Mesendoderm (in vitro differentiated cells): ENCODE measurements around the gene MRPS10. TPM values are rescaled to one million over a fixed set of nuclear protein-coding genes. Genes with fewer than 3 reads are reported as not detected.

Source experiments
- DNase-seq: peaks from one replicate; pipeline ENCODE4 v3.0.0; 2013
- H2AK5ac ChIP-seq: 2 replicates; pipeline ENCODE4 v1.6.1; 2013; ENCODE audit warnings: low read length, inconsistent platforms
- H2BK120ac ChIP-seq: 2 replicates; pipeline ENCODE4 v1.6.1; 2013; ENCODE audit warnings: low read depth, mild to moderate bottlenecking, low read length, moderate library complexity, mixed read lengths
- H2BK15ac ChIP-seq: replicated peaks from 2 replicates; pipeline ENCODE4 v1.6.1; 2013; ENCODE audit warnings: low read depth, mild to moderate bottlenecking, moderate library complexity
- H2BK5ac ChIP-seq: 2 replicates; pipeline ENCODE4 v1.6.1; 2013; ENCODE audit warnings: low read length, inconsistent platforms
- H3K18ac ChIP-seq: 2 replicates; pipeline ENCODE4 v1.6.1; 2013; ENCODE audit warnings: mild to moderate bottlenecking, low read length, mixed read lengths
- H3K23ac ChIP-seq: one replicate; pipeline ENCODE4 v1.6.1; 2013; ENCODE audit warnings: low read length
- H3K27ac ChIP-seq: 2 replicates; pipeline ENCODE4 v1.5.1; 2013; ENCODE audit warnings: low read depth, mild to moderate bottlenecking, inconsistent platforms, low read length, moderate library complexity
- H3K27me3 ChIP-seq: 2 replicates; pipeline ENCODE4 v1.6.1; 2013; ENCODE audit warnings: low read length, control low read depth, mild to moderate bottlenecking, inconsistent platforms; ENCODE audit not compliant: insufficient read depth, poor library complexity
- H3K36me3 ChIP-seq: 2 replicates; pipeline ENCODE4 v1.6.1; 2013; ENCODE audit warnings: low read length, inconsistent platforms; ENCODE audit not compliant: control insufficient read depth, insufficient read depth
- H3K4ac ChIP-seq: one replicate; pipeline ENCODE4 v1.6.1; 2013; ENCODE audit warnings: low read depth, mild to moderate bottlenecking, low read length, moderate library complexity
- H3K4me1 ChIP-seq: 2 replicates; pipeline ENCODE4 v1.6.1; 2013; ENCODE audit warnings: low read depth, low read length, inconsistent platforms; ENCODE audit not compliant: control insufficient read depth
- H3K4me2 ChIP-seq: 2 replicates; pipeline ENCODE4 v1.6.1; 2013; ENCODE audit warnings: low read length
- H3K4me3 ChIP-seq: 2 replicates; pipeline ENCODE4 v1.5.1; 2013; ENCODE audit warnings: mild to moderate bottlenecking, low read length
- H3K56ac ChIP-seq: one replicate; pipeline ENCODE4 v1.6.1; 2013; ENCODE audit warnings: low read length
- H3K79me1 ChIP-seq: 2 replicates; pipeline ENCODE4 v1.6.1; 2013; ENCODE audit warnings: low read length, inconsistent platforms
- H3K79me2 ChIP-seq: 2 replicates; pipeline ENCODE4 v1.6.1; 2013; ENCODE audit warnings: mild to moderate bottlenecking, low read length; ENCODE audit not compliant: control insufficient read depth, insufficient read depth
- H3K9ac ChIP-seq: 2 replicates; pipeline ENCODE4 v1.6.1; 2013; ENCODE audit warnings: low read length, inconsistent platforms
- H4K5ac ChIP-seq: one replicate; pipeline ENCODE4 v1.6.1; 2013; ENCODE audit warnings: low read length
- H4K8ac ChIP-seq: one replicate; pipeline ENCODE4 v1.6.1; 2013; ENCODE audit warnings: low read depth, mild to moderate bottlenecking, control low read depth, low read length, moderate library complexity
- WGBS: extraction: QIAGEN DNeasy Blood & Tissue Kit; methylation state at CpG from one replicate; pipeline ENCODE4 v1.1.7; 2013; ENCODE audit warnings: low lambda C conversion rate, missing lambda C conversion rate; ENCODE audit not compliant: insufficient coverage; ENCODE audit errors: extremely low coverage; 5-methylcytosine and 5-hydroxymethylcytosine counted together
- polyA plus RNA-seq, 2 experiments: library from polyadenylated mRNA; stranded (reverse); fragments of 200-250 nt; gene quantifications; one replicate each; pipeline ENCODE4 v1.2.3, GENCODE V29; 2013

The MRPS10 gene
- 34.9 TPM for polyA plus RNA-seq (2013, experiment 1 of 2)
- 36.3 TPM for polyA plus RNA-seq (2013, experiment 2 of 2)

DNA sequence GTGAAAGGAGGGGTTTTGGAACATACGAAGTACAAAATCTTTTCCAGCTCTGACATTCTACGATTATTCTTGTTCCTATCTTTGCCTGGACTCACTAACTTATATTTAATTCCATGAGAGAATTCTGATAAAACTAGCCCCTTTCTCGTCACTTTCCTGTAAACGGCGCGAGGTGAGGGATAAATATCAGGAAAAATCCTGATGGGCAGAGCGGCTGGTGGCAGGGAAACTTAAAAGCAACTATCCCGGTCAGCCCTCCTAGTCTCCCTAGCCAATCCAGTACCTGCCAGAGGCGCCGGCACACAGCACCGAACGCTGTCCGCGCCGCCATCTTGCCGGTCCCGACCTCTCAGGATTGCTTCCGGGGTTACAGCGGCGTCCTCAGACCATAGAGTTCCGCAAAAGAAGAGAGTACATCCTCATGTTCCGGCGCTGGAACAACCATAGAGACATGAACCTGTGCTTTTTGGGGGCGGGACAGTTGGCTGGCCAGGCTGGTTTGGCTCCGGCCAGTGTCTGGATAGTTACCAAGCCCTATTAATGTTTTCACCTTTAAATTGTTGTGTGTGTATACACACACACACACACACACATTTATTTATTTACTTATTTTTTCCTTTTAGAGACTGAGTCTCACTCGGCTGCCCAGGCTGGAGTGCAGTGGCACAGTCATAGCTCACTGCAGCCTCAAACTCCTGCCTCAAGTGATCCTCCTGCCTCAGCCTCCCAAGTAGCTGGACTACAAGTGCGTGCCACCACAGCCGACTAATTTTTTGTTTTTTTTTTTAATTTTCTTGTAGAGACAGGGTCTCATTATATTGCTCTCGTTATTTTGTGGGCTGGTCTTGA lies at the start of gene MRPS10:
Gene MRPS10 (minus strand): TSS at position 343 of the 849 bp plus-strand sequence. CDS start 12 bp downstream, at position 331.
- Histone ChIP-seq H3K56ac (peak within 1 kb of the TSS; percentile 87), H2BK120ac (no peak within 1 kb of the TSS), H3K18ac (peak within 1 kb of the TSS; percentile 52), H3K79me1 (peaks cover 2% of the 10 kb centered on the region), H3K23ac (no peak within 1 kb of the TSS), H3K9ac (peak within 1 kb of the TSS; percentile 91), H2AK5ac (no peak within 1 kb of the TSS), H3K27ac (peak within 1 kb of the TSS; percentile 78), H3K4me2 (peak within 1 kb of the TSS; percentile 83), H4K5ac (no peak within 1 kb of the TSS), H3K4me1 (no peaks in the 10 kb centered on the region), H3K27me3 (no peaks in the 10 kb centered on the region), H4K8ac (peak within 1 kb of the TSS; percentile 88), H2BK15ac (no peak within 1 kb of the TSS), H3K4ac (peak within 1 kb of the TSS; percentile 71), H3K36me3 (no peaks in the 10 kb centered on the region), H2BK5ac (no peak within 1 kb of the TSS), H3K4me3 (peak within 1 kb of the TSS; percentile 93), H3K79me2 (peaks cover 1% of the 10 kb centered on the region)
- WGBS: no CpG with 5 or more reads among the region's 29 CpGs
- peak; percentile 98 for DNase-seq

GRCh38 chr6:42266538-42266937 lies 48.9 kb upstream of the MRPS10 start:
- H2BK120ac ChIP-seq: no peak overlapping the region
- H3K36me3 ChIP-seq: no peaks in the 10 kb centered on the region
- no peak overlapping the region for H2BK5ac ChIP-seq
- H2AK5ac ChIP-seq: no peak overlapping the region
- H3K56ac ChIP-seq: no peak overlapping the region
- no peak overlapping the region for H3K18ac ChIP-seq
- H3K4me2 ChIP-seq: no peak overlapping the region
- H2BK15ac ChIP-seq: no peak overlapping the region
- H4K8ac ChIP-seq: no peak overlapping the region
- no peaks in the 10 kb centered on the region for H3K4me1 ChIP-seq
- H3K79me1 ChIP-seq: no peaks in the 10 kb centered on the region
- no peak overlapping the region for H3K23ac ChIP-seq
- DNase-seq: no peak
- H3K27ac ChIP-seq: no peak overlapping the region
- no peak overlapping the region for H3K4ac ChIP-seq
- no CpG with 5 or more reads among the region's 1 CpG for WGBS
- no peak overlapping the region for H3K4me3 ChIP-seq
- H3K9ac ChIP-seq: no peak overlapping the region
- no peaks in the 10 kb centered on the region for H3K79me2 ChIP-seq
- H3K27me3 ChIP-seq: no peaks in the 10 kb centered on the region
- no peak overlapping the region for H4K5ac ChIP-seq

DNA sequence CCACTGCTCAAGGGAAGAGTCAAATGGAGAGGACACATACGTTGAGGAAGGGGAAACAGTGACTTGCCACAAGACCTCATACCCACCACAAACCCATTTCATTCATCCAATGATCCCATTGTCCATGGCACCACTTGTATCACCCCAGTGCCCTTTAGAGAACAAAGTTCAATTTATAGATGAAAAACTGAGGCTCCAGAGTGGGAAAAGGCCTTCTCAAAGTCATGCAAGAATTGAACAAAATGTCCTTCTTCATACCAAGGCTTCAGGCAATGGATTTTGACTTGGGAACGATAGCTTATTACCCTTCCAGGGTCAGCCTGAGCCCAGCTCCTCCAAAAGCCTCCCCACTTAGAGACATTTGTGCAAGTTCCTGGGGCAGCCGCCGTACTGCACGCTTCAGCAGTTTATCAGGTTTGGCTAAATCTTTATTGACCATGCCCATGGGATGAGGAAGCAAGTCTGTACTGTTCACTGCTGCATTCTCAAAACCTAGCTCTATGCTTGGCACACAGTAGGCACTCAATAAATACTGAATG lies 47.3 kb upstream of the MRPS10 start:
- H4K8ac ChIP-seq: no peak overlapping the region

DNA sequence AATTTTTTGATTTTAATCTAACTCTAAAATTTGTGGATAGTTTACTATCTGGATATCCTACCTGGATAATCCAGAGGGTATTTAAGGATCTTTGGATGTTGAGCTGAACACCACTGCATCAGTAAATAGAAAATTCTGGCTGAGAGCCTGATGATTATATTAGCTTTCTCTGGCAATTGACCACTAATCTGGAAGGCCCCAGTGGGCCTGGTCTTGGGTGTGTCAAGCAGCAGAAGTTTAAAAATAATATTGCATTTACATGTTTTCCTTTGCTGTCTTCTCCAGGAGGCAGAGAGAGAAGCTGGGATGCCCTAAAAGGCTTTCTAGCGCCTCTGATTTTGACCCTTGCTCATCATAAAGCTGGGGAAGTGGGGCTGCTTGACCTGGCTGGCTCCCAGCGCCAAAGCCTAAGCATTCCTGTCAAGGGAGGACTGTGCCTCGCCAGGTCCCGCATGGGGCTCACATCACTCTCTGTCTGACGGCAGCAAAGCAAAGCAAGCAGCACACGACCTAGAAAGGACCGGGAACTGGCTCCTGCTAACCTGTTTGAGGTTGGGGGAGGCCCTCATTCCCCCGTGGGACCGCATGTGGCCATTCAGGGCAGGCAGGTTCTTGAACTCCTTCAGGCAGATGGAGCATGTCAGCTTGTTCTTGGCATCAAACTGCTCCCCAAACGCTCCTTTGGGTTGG lies 46.6 kb upstream of the MRPS10 start:
- H3K18ac ChIP-seq: no peak overlapping the region
- H2AK5ac ChIP-seq: no peak overlapping the region
- H3K36me3 ChIP-seq: no peaks in the 10 kb centered on the region
- no peak overlapping the region for H4K5ac ChIP-seq
- no peaks in the 10 kb centered on the region for H3K79me1 ChIP-seq
- no peaks in the 10 kb centered on the region for H3K27me3 ChIP-seq
- no peak overlapping the region for H3K4me3 ChIP-seq
- peaks cover 3% of the 10 kb centered on the region for H3K4me1 ChIP-seq
- H3K4ac ChIP-seq: no peak overlapping the region
- H4K8ac ChIP-seq: no peak overlapping the region
- no peak overlapping the region for H2BK5ac ChIP-seq
- H3K27ac ChIP-seq: no peak overlapping the region
- no peak overlapping the region for H3K9ac ChIP-seq
- WGBS: no CpG with 5 or more reads among the region's 10 CpGs
- no peak overlapping the region for H3K23ac ChIP-seq
- H3K4me2 ChIP-seq: no peak overlapping the region
- no peak overlapping the region for H2BK120ac ChIP-seq
- no peaks in the 10 kb centered on the region for H3K79me2 ChIP-seq
- H3K56ac ChIP-seq: no peak overlapping the region
- H2BK15ac ChIP-seq: no peak overlapping the region
- DNase-seq: no peak

More for the DNA sequence above, 47.3 kb upstream of the MRPS10 start:
- Histone ChIP-seq H3K4me1 (peaks cover 3% of the 10 kb centered on the region), H2AK5ac (no peak overlapping the region), H3K27ac (no peak overlapping the region), H2BK5ac (no peak overlapping the region), H3K79me2 (no peaks in the 10 kb centered on the region), H2BK120ac (no peak overlapping the region), H4K5ac (no peak overlapping the region), H3K18ac (no peak overlapping the region), H3K4me2 (no peak overlapping the region), H3K36me3 (no peaks in the 10 kb centered on the region), H3K4ac (no peak overlapping the region), H3K79me1 (no peaks in the 10 kb centered on the region), H3K56ac (no peak overlapping the region), H3K27me3 (no peaks in the 10 kb centered on the region), H3K23ac (no peak overlapping the region), H3K9ac (no peak overlapping the region), H3K4me3 (no peak overlapping the region), H2BK15ac (no peak overlapping the region)
- no CpG with 5 or more reads among the region's 5 CpGs for WGBS
- DNase-seq: no peak

DNA sequence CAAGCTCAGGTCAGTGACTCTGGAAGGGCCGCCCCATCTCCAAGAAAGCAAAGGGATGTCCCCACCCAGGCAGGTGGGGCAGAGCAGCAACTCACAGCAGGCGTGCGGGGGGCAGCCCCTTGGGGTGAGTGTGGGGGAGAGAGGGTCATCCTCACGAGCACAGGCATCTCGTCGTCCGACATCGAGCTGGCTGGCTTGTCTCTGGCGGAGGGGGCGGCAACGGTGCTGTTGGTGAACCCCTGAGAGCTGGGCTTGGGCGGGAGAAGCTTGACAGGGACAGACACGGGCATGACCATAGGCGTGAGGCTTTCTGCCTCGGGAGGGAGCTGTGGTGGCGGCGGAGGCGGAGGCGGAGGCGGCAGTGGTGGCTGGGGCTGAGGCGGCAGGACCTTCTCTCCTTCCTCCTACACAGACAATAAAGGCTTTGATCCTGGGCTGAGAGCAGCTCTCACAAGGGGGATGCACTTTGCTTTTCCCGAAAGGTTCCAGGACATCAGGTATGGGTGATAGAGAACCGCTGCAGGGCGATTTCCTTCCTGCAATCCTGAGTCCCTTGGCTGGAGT lies 45.6 kb upstream of the MRPS10 start:
- Histone ChIP-seq H4K5ac (no peak overlapping the region), H3K27me3 (no peaks in the 10 kb centered on the region), H3K79me1 (no peaks in the 10 kb centered on the region), H2BK5ac (no peak overlapping the region), H3K4me3 (no peak overlapping the region), H3K36me3 (no peaks in the 10 kb centered on the region), H4K8ac (no peak overlapping the region), H3K79me2 (no peaks in the 10 kb centered on the region), H3K27ac (no peak overlapping the region), H3K4me1 (peaks cover 4% of the 10 kb centered on the region), H3K9ac (no peak overlapping the region), H2BK15ac (no peak overlapping the region), H3K56ac (peak overlapping the region; percentile 2), H3K4ac (no peak overlapping the region), H2BK120ac (no peak overlapping the region), H3K23ac (no peak overlapping the region), H3K18ac (no peak overlapping the region), H2AK5ac (no peak overlapping the region), H3K4me2 (no peak overlapping the region)
- no CpG with 5 or more reads among the region's 24 CpGs for WGBS
- peak; percentile 26 for DNase-seq
